SK-N-SH (cell line): ENCODE data around the gene MYO16. TPM values are rescaled to one million over a fixed set of nuclear protein-coding genes. Genes with fewer than 3 reads are reported as not detected.

Experiments used
- CTCF ChIA-PET: fragments of 300-600, 350-600 bp; formaldehyde crosslinking; extraction: SDS; loops from one replicate; lab custom pipeline; 2021; lab: Yijun Ruan, JAX
- POLR2A ChIA-PET: fragments of 350-600 bp; sonication (Branson Sonifier 250); formaldehyde crosslinking; extraction: SDS; loops from one replicate; lab custom pipeline; 2020; ENCODE audit warnings: antibody characterized with exemption, inconsistent platforms; lab: Yijun Ruan, JAX
- DNase-seq: peaks from one replicate; pipeline ENCODE4 v3.0.0; 2012
- H2AFZ ChIP-seq: fragments of 200-600 bp; sonication (generic); 2 replicates; pipeline ENCODE4 v1.8.1; 2016; ENCODE audit warnings: antibody characterized with exemption, mild to moderate bottlenecking, low read depth
- H3F3A ChIP-seq: fragments of 200-600 bp; sonication (generic); replicated peaks from 2 replicates; pipeline ENCODE3; 2016; ENCODE audit warnings: antibody characterized with exemption, mild to moderate bottlenecking; ENCODE audit not compliant: insufficient read depth
- H3K27ac ChIP-seq, 2 experiments: fragments of 200-500 bp in 1 of 2; fragments of 200-600 bp in 1 of 2; sonication (Bioruptor generic) in 1 of 2; sonication (generic), shearing (Covaris generic) in 1 of 2; 2 replicates each; pipeline versions ENCODE4 v1.5.1 to v1.6.1; 2014 to 2016; ENCODE audit warnings: low read depth in 2 of 2, inconsistent platforms in 1 of 2, low read length in 1 of 2, mild to moderate bottlenecking in 1 of 2, mixed read lengths in 1 of 2
- H3K27me3 ChIP-seq: fragments of 200-600 bp; sonication (generic), shearing (Covaris generic); 2 replicates; pipeline ENCODE4 v1.6.1; 2016; ENCODE audit warnings: mixed run types; ENCODE audit not compliant: insufficient read depth
- H3K36me3 ChIP-seq, 2 experiments: fragments of 200-500 bp in 1 of 2; fragments of 200-600 bp in 1 of 2; sonication (Bioruptor generic) in 1 of 2; sonication (generic) in 1 of 2; replicated peaks in 1 of 2; 2 replicates each; pipeline versions ENCODE3 to v1.5.1; 2014 to 2016; ENCODE audit warnings: low read length in 1 of 2, mild to moderate bottlenecking in 1 of 2; ENCODE audit not compliant: insufficient read depth in 2 of 2, control insufficient read depth in 1 of 2
- H3K4me1 ChIP-seq, 2 experiments: fragments of 200-500 bp in 1 of 2; fragments of 200-600 bp in 1 of 2; sonication (Bioruptor generic) in 1 of 2; sonication (generic), shearing (Covaris generic) in 1 of 2; 2 replicates each; pipeline versions ENCODE4 v1.5.1 to v1.6.1; 2014 to 2016; ENCODE audit warnings: low read depth in 1 of 2, low read length in 1 of 2, mixed run types in 1 of 2; ENCODE audit not compliant: insufficient read depth in 2 of 2, control insufficient read depth in 1 of 2
- H3K4me2 ChIP-seq: fragments of 200-600 bp; sonication (generic), shearing (Covaris generic); 2 replicates; pipeline ENCODE4 v1.6.1; 2017; ENCODE audit warnings: mixed run types
- H3K4me3 ChIP-seq, 2 experiments: fragments of 200-500 bp in 1 of 2; fragments of 200-600 bp in 1 of 2; sonication (Bioruptor generic) in 1 of 2; sonication (generic), shearing (Covaris generic) in 1 of 2; 2 replicates each; pipeline versions ENCODE4 v1.5.1 to v1.8.1; 2014 to 2016; ENCODE audit warnings: low read depth in 2 of 2, inconsistent platforms in 1 of 2, low read length in 1 of 2, mild to moderate bottlenecking in 1 of 2, mixed read lengths in 1 of 2, moderate library complexity in 1 of 2
- H3K79me2 ChIP-seq: fragments of 200-600 bp; sonication (generic); 2 replicates; pipeline ENCODE4 v1.8.1; 2017; ENCODE audit warnings: mild to moderate bottlenecking; ENCODE audit not compliant: insufficient read depth
- H3K9ac ChIP-seq: fragments of 200-600 bp; sonication (generic); 2 replicates; pipeline ENCODE4 v1.6.1; 2017; ENCODE audit warnings: mixed run types
- H3K9me2 ChIP-seq: fragments of 200-600 bp; sonication (generic); 2 replicates; pipeline ENCODE4 v1.6.1; 2017; ENCODE audit warnings: mixed run types
- H3K9me3 ChIP-seq: fragments of 200-600 bp; sonication (generic); 2 replicates; pipeline ENCODE4 v1.6.1; 2017; ENCODE audit warnings: mixed run types, mild to moderate bottlenecking, moderate library complexity
- H4K20me1 ChIP-seq: fragments of 200-600 bp; sonication (generic); 2 replicates; pipeline ENCODE4 v1.6.1; 2017; ENCODE audit warnings: mild to moderate bottlenecking, mixed run types; ENCODE audit not compliant: insufficient read depth
- ELF1 ChIP-seq: IDR thresholded peaks from 2 replicates; pipeline ENCODE4 v1.4.0; 2012
- EZH2phosphoT487 ChIP-seq: fragments of 200-600 bp; sonication (generic); IDR thresholded peaks from 2 replicates; pipeline ENCODE4 v1.6.1; 2017; ENCODE audit warnings: low read depth, mixed run types, mild to moderate bottlenecking, antibody characterized with exemption, moderate library complexity, borderline replicate concordance
- FOSL2 ChIP-seq: IDR thresholded peaks from 2 replicates; pipeline ENCODE4 v1.4.0; 2012; ENCODE audit warnings: low read depth, mild to moderate bottlenecking, moderate library complexity, borderline replicate concordance
- FOXJ3 ChIP-seq: sonication (generic); formaldehyde crosslinking; IDR thresholded peaks from 2 replicates; pipeline ENCODE4 v1.5.1; 2020; ENCODE audit warnings: mild to moderate bottlenecking, missing genetic modification reagents
- FOXM1 ChIP-seq: IDR thresholded peaks from 2 replicates; pipeline ENCODE4 v1.4.0; 2012; ENCODE audit warnings: low read depth, mild to moderate bottlenecking
- GABPA ChIP-seq: IDR thresholded peaks from 2 replicates; pipeline ENCODE4 v1.4.0; 2012; ENCODE audit warnings: low read depth, mild to moderate bottlenecking
- GATA2 ChIP-seq: sonication (generic); formaldehyde crosslinking; IDR thresholded peaks from 2 replicates; pipeline ENCODE4 v1.5.0; 2020; ENCODE audit warnings: mild to moderate bottlenecking, missing genetic modification reagents
- NRF1 ChIP-seq: IDR thresholded peaks from 2 replicates; pipeline ENCODE4 v1.6.1; 2012; ENCODE audit warnings: low read depth, mild to moderate bottlenecking, low read length
- RFX5 ChIP-seq: IDR thresholded peaks from 2 replicates; pipeline ENCODE4 v1.6.1; 2012; ENCODE audit warnings: mild to moderate bottlenecking, improper control_type of control experiment, low read length
- TCF12 ChIP-seq: IDR thresholded peaks from 2 replicates; pipeline ENCODE4 v1.4.0; 2012
- TEAD4 ChIP-seq: IDR thresholded peaks from 2 replicates; pipeline ENCODE4 v1.4.0; 2012; ENCODE audit warnings: mild to moderate bottlenecking, borderline replicate concordance; ENCODE audit not compliant: insufficient read depth
- WGBS: methylation state at CpG from one replicate; pipeline ENCODE4 v1.1.6; 2017; ENCODE audit warnings: low lambda C conversion rate; 5-methylcytosine and 5-hydroxymethylcytosine counted together
- polyA plus RNA-seq, 3 experiments: library from polyadenylated mRNA; depleted of rRNA; stranded (reverse); fragments of >200 nt; gene quantifications; 2 replicates each; pipeline ENCODE4 v1.2.3, GENCODE V29; 2012
- TF ChIP-seq, protein P1 (sequence below): IDR thresholded peaks from 2 replicates; pipeline ENCODE4 v1.4.0; 2012; ENCODE audit warnings: low read depth, borderline replicate concordance
- TF ChIP-seq, protein P2 (sequence below): IDR thresholded peaks from 2 replicates; pipeline ENCODE4 v1.4.0; 2012; ENCODE audit warnings: low read depth
- TF ChIP-seq, protein P3 (sequence below): IDR thresholded peaks from 2 replicates; pipeline ENCODE4; 2012
- TF ChIP-seq, protein P4 (sequence below): fragments of 150-350 bp; IDR thresholded peaks from 2 replicates; pipeline ENCODE4 v1.6.1; 2017; ENCODE audit warnings: antibody characterized with exemption, low read length, low read depth, borderline replicate concordance
- TF ChIP-seq, protein P5 (sequence below): IDR thresholded peaks from 2 replicates; pipeline ENCODE4 v1.4.0; 2012; ENCODE audit warnings: low read depth, borderline replicate concordance

The MYO16 gene
- polyA plus RNA-seq, 1 of the 3 experiments (the other 2 are of a cell fraction): 0.07 TPM

DNA sequence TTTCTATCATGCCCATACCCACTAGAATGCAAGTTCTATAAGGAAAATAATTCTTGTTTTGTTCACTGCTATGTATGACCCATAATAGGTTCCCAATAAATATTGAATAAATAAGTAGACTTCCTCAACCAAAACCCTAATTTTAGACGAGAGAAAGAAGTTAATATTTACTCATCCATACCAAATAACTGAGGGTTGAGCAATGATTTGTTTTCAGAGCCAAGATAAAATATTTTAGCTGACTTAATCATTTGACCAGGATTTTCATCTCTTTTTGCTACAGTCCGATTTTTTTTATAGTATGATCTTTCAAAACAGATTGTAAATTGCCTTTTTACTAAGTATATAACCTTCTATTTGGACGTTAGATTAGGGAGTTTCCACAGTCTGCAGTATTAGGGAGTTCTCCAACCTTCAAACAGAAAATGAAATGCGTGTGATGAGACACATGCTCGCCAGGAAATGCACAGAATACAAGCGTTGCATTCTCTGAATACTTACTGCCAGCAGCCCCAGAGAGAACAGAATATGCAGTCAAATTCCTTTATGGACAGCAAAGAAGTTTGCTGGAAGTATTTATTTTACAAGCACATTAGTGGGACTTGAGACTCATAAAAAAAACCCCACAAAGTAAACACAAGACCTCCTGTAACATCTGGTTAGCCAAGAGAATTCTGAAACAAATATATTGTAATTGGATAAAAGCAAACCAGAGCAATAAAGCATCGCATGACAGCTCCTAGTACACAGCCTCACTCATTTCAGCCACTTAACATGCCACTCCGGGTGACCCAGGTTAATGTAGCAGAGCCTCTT, 230.0 kb downstream of the MYO16 start:
- no peaks in the 10 kb centered on the region for H3K36me3 ChIP-seq
- 0 out of 4 replicates have a peak overlapping the region, but pooled peaks of 1 of the 2 experiments have one; percentile 6 for H3K4me3 ChIP-seq
- no peak for DNase-seq
- no peaks in the 10 kb centered on the region for H3K27me3 ChIP-seq
- 27% methylated on average over 8 of the region's 8 CpGs for WGBS
- H3K4me2 ChIP-seq: peak overlapping the region; percentile 49
- no peak overlapping the region for H3K27ac ChIP-seq
- 0 out of 4 replicates have a peak, but pooled peaks cover 0 to 7% of the 10 kb centered on the region in 2 experiments for H3K4me1 ChIP-seq
- no peak overlapping the region for H2AFZ ChIP-seq
- TF ChIP-seq, protein P1, sequence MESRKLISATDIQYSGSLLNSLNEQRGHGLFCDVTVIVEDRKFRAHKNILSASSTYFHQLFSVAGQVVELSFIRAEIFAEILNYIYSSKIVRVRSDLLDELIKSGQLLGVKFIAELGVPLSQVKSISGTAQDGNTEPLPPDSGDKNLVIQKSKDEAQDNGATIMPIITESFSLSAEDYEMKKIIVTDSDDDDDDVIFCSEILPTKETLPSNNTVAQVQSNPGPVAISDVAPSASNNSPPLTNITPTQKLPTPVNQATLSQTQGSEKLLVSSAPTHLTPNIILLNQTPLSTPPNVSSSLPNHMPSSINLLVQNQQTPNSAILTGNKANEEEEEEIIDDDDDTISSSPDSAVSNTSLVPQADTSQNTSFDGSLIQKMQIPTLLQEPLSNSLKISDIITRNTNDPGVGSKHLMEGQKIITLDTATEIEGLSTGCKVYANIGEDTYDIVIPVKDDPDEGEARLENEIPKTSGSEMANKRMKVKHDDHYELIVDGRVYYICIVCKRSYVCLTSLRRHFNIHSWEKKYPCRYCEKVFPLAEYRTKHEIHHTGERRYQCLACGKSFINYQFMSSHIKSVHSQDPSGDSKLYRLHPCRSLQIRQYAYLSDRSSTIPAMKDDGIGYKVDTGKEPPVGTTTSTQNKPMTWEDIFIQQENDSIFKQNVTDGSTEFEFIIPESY: no peak
- TF ChIP-seq FOXJ3 (CRISPR knock-in tag): no peak
- no peak for TF ChIP-seq NRF1
- TF ChIP-seq EZH2phosphoT487: no peak
- TF ChIP-seq, protein P2, sequence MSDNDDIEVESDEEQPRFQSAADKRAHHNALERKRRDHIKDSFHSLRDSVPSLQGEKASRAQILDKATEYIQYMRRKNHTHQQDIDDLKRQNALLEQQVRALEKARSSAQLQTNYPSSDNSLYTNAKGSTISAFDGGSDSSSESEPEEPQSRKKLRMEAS: no peak
- TF ChIP-seq TCF12: no peak
- TF ChIP-seq GABPA: no peak
- TF ChIP-seq, protein P3, sequence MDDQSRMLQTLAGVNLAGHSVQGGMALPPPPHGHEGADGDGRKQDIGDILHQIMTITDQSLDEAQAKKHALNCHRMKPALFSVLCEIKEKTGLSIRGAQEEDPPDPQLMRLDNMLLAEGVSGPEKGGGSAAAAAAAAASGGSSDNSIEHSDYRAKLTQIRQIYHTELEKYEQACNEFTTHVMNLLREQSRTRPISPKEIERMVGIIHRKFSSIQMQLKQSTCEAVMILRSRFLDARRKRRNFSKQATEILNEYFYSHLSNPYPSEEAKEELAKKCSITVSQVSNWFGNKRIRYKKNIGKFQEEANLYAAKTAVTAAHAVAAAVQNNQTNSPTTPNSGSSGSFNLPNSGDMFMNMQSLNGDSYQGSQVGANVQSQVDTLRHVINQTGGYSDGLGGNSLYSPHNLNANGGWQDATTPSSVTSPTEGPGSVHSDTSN: no peak
- TF ChIP-seq, protein P4, sequence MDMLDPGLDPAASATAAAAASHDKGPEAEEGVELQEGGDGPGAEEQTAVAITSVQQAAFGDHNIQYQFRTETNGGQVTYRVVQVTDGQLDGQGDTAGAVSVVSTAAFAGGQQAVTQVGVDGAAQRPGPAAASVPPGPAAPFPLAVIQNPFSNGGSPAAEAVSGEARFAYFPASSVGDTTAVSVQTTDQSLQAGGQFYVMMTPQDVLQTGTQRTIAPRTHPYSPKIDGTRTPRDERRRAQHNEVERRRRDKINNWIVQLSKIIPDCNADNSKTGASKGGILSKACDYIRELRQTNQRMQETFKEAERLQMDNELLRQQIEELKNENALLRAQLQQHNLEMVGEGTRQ: no peak
- TF ChIP-seq FOSL2: no peak
- TF ChIP-seq, protein P5, sequence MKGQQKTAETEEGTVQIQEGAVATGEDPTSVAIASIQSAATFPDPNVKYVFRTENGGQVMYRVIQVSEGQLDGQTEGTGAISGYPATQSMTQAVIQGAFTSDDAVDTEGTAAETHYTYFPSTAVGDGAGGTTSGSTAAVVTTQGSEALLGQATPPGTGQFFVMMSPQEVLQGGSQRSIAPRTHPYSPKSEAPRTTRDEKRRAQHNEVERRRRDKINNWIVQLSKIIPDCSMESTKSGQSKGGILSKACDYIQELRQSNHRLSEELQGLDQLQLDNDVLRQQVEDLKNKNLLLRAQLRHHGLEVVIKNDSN: no peak
- TF ChIP-seq FOXM1: no peak
- TF ChIP-seq GATA2 (CRISPR knock-in tag): no peak
- TF ChIP-seq TEAD4: no peak
- TF ChIP-seq RFX5: no peak
- TF ChIP-seq ELF1: no peak
- H3F3A ChIP-seq: no peaks in the 10 kb centered on the region
- H3K9me2 ChIP-seq: no peaks in the 10 kb centered on the region
- no peaks in the 10 kb centered on the region for H3K79me2 ChIP-seq
- H4K20me1 ChIP-seq: no peaks in the 10 kb centered on the region
- H3K9me3 ChIP-seq: no peaks in the 10 kb centered on the region
- CTCF ChIA-PET: interaction anchor here (1.5 kb wide), 1 partner anchor 248 kb away, joined by 4 read pairs; no protein-coding TSS in a partner anchor
- no peak overlapping the region for H3K9ac ChIP-seq
- POLR2A ChIA-PET: no interaction called here
